GM18508 (cell line): ENCODE results near the gene MED15.

Experiments used
- ATAC-seq: cut with Tn5 transposase; IDR thresholded peaks from one replicate; pipeline ENCODE4 v1.9.1; 2021; ENCODE audit warnings: moderate number of reproducible peaks; ENCODE audit not compliant: insufficient read depth, unreplicated experiment

MED15 gene

GRCh38 chr22:20580611-20581502 lies 73.4 kb downstream of the MED15 start:
- no peak for ATAC-seq

- no peak for ATAC-seq
Observed at GRCh38 chr22:20581503-20582170, 74.2 kb downstream of the MED15 start.

- ATAC-seq, result no peak
Observed at GRCh38 chr22:20582171-20582511, 74.7 kb downstream of the MED15 start.

- ATAC-seq, result no peak
Observed at GRCh38 chr22:20582520-20583361, 75.3 kb downstream of the MED15 start.

GRCh38 chr22:20583471-20583922 lies 76.1 kb downstream of the MED15 start:
- no peak for ATAC-seq

- ATAC-seq, result no peak
Observed at GRCh38 chr22:20584029-20584871, 76.8 kb downstream of the MED15 start.

GRCh38 chr22:20584872-20585638 lies 77.6 kb downstream of the MED15 start:
- no peak for ATAC-seq

- ATAC-seq, result no peak
Observed at GRCh38 chr22:20585639-20586402, 78.4 kb downstream of the MED15 start.

- ATAC-seq, result no peak
Observed at GRCh38 chr22:20586403-20586745, 79.0 kb downstream of the MED15 start.

GRCh38 chr22:20587206-20587958 lies 80.0 kb downstream of the MED15 start:
- no peak for ATAC-seq

- no peak for ATAC-seq
Observed at GRCh38 chr22:20588092-20588842, 80.9 kb downstream of the MED15 start.

GRCh38 chr22:20588843-20589581 lies 81.6 kb downstream of the MED15 start:
- no peak for ATAC-seq

GRCh38 chr22:20589614-20590476 lies 82.4 kb downstream of the MED15 start:
- no peak for ATAC-seq

GRCh38 chr22:20590477-20591294 lies 83.3 kb downstream of the MED15 start:
- ATAC-seq, result no peak

- no peak for ATAC-seq
Observed at GRCh38 chr22:20591295-20591645, 83.9 kb downstream of the MED15 start.
